GM21515 (cell line): ENCODE results near the gene ANKRD60.

Experiments used
- ATAC-seq: cut with Tn5 transposase; IDR thresholded peaks from one replicate; pipeline ENCODE4 v1.9.1; 2021; ENCODE audit not compliant: unreplicated experiment

The ANKRD60 gene

GRCh38 chr20:58245181-58245891 is 16.9 kb upstream of the ANKRD60 start:
- ATAC-seq = no peak

GRCh38 chr20:58244517-58245030 is 16.1 kb upstream of the ANKRD60 start:
- no peak for ATAC-seq

DNA sequence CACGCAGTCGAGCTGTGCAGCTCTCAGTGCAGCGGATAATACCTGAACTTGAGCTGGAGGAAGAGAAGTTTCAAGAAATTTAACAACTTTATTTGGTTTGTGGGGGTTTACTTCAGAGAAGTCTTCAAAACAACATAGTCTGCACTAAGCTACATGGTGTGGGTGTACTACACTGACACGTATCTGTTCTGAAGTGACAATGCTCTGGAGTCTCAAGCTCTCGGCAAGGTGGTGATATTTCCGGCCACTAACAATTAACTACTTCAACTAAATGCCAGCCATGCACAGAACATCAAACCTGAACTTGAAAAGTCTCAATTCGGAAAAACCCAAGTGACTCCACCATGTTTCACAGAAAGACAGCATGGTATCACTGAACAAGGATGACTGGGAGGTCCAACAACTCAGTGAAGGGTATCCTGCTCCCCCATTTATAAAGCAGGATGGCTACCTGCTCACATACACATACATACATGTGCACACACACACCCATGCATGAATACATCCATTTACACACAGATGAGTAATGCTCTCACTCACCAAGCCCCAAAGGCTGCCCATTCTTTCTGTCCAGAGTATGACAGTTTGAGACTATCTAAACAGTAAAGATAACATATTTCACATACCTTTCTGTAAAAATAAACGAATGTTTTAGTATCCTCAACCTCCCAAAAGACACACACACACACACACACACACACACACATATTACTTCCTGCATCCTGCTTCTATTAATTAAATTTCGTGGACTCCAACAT is 15.4 kb upstream of the ANKRD60 start:
- ATAC-seq = no peak

DNA sequence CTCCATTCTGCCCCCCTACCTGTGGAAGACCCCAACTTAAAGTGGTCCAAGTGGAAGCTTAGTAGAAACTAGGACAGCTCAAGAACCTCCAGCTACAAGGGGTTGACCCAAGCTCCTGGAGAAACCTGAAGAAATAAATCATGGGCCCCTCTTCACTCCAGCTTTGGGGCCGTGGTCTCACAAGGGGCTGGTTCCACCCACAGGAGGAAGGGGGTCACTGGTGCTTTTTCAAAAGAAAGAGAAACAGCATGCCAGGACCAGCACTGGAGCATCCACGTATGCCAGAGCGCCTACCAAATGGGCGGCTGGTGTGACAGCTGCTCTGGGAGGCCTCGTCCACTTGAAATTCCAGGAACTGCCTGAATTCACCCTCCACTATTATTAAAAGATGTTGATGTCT is 14.4 kb upstream of the ANKRD60 start:
- no peak for ATAC-seq

DNA sequence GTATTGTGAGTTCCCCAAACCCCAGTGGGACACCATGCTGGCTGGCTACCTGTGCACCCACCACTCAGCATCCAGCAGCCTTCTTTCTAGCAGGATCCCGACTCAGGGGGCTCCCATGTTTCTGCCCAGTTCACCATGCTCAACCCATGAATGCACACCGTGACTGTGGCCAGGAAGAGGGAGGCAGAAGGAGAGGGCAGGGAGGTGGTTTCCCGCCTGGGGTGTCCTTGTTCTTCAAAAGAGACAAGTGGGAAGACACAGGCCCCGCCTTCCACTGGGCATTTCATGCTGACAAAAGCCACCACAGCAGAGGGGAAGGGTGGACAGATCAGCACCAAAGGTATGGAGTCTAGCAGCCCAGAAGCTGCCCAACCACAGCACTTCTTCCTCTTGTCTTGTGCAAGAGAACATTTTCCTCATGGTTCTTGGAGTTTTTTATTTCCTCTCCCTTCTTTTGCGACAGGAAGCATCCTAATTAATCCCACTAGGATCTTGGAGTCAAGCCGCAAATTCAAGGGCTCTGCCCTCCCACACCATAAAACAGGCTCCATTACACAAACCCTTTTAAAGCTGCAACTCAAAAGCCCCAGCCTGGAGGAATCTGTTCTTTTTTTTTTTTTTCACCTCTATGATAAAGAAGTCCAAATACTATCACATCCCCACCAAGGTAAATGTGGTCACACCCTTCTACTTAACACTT is 13.5 kb upstream of the ANKRD60 start:
- ATAC-seq = no peak

DNA sequence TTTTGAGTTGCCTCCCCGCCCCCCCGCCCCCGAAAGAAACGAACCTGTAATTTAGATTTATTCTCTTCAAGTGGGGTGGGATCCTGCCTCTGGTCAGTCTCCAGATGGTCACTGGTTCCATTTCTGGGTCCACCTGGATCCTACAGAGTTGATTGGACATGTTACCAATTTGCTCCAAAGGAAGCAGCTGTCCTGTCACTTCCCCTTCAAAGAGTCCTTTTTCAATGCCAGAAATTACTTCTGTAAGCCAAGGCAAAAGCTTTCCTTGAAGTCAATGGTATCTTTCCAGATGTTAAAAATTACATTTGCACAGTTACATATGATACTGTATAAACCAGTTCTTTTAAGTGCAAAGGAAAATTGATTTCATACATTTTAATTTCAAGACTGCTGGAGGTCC is 12.0 kb upstream of the ANKRD60 start:
- ATAC-seq = no peak

DNA sequence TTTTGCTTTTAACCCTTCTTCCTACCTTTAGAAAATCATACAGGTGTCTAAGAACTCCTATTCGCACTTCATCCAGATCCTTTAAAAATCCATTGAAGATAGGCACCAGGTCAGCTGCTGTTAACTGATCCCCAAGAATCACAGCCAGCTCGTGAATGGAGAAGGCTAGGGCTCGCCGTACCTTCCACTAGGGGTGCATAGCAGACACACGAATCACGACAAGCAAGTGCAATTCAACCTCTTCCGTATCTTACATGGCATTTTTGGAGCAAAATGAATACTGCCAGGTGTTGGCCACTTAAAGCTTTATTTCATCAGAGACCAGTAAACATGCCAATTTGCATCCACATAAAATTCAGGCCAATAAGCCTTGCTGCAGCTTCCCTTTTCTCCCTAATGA is 10.8 kb upstream of the ANKRD60 start:
- no peak for ATAC-seq

DNA sequence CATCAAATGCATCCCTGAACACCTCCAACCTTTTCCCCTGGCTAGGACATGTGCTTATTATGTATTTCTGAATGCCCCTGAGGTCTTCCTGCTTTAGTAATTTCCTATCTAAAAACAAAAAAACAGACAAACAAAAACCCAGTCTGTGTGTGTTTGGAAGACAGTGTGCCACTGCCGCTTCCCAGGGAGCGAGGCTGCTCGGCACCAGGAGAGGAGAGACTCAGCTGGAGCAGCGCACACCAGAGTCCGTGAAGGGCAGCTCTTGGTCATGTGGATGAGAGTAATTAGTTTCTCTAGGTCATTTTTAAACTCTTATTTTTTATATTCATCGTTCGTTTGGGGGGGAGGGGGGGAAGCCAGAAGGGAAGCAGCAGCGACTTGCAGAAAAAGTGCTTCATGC is 10.0 kb upstream of the ANKRD60 start:
- ATAC-seq = no peak

DNA sequence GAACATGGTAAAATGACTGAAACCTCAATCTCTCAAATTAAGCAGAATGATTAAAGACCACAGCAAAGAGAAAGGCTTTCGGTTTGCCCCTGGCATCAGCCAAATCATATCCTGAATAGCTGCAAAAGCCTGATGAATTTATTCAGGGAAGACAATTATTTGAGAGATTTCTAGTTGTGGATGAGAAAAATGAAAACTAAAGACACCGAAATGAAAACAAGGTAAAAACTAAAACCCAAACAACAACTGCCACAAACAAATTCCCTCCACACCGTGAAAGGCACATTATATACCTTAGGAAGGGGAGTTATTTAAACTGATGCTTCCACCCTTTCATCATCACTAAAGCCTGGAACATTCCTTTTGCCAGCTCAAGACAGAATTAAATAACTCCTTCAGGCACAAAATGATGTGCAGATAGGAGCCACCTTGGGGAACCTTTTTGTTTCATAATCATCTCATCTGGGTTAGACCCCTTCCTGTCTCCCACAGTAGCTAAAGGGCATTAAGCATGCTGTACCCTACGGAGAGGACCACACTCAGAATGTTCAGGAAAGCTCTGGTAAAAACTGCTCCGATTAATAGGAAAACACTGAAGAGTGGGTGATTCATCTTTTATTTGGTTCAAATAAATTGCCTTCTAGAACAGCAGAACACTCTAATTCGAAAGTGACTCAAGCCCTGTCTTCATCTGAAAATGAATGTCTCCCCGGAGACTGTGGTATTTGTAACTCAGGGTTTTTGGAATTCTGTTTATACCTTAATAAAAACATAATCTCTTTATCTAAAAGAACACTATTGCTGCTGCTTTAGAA is 9.1 kb upstream of the ANKRD60 start:
- ATAC-seq = no peak

GRCh38 chr20:58236612-58237317 is 8.3 kb upstream of the ANKRD60 start:
- ATAC-seq = peak; percentile 68

- no peak for ATAC-seq
Observed at GRCh38 chr20:58235010-58235409, 6.6 kb upstream of the ANKRD60 start.

GRCh38 chr20:58233881-58234528 is 5.6 kb upstream of the ANKRD60 start:
- no peak for ATAC-seq

DNA sequence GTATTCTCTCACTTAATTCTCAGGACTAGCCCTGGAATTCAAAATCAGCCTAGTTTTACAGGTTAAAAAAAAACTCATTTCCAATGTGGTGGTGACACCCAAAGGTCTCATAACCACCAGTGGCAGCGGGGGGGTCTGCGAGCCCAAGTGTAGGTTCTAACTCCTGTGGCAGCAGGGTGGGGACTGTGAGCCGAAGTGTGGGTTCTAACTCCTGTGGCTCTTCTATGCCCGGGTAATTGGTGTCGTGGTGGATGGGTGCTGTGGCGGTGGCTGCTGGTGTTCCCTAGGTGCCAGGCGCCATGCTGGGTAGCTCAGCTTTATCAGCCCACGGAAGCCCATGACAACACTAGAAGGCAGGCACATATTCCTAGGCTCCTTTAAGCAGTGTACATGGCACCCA is 4.9 kb upstream of the ANKRD60 start:
- ATAC-seq = no peak

DNA sequence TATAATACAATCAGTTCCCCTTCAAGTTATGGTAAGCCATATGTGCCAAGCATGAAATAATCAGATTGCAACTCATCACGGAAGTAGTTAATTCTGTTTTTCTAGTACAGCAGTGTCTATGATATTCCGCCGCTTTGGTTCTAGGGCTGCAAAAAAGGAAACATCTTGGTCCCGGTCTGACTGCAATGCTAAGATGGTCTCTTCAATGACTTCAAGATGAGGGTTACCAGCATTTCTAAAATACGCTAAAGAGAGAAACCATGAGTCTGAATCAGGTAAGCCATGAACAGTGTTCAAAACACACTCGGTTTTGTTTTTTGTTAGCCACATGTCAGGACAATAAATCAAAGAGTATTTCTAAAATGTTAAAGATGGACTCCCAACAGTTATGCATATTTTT is 3.2 kb upstream of the ANKRD60 start:
- no peak for ATAC-seq

DNA sequence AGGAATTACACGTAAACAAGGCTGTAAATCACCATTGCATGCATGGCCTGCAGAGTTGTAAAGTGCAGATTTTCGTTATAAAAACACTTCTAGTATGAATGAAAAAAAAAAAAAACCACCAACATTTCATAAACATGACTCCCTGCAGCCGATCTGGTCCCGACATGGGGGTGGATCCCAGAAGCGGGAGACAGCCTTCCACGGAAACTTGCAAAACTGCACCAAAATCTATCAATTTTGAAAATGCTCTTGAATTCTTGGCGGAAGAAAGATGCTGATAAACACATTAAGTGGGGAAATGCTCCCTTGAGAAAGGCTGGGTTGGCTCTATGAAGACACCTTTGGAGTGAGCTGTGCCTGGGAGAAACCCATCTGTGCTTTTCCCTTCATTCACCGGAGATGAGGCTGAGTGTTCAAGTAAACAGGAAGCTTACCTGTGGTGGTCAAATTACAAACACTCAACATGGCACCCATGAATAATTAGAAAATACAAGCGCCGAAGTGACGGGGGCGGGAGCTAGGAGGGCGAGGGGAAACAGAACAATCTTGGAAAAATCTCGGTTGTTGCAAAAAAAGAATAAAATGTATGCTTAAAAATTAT is 845 bp upstream of the ANKRD60 start:
- no peak for ATAC-seq

- no peak for ATAC-seq
Observed at GRCh38 chr20:58228103-58228483, 360 bp downstream of the ANKRD60 start.

DNA sequence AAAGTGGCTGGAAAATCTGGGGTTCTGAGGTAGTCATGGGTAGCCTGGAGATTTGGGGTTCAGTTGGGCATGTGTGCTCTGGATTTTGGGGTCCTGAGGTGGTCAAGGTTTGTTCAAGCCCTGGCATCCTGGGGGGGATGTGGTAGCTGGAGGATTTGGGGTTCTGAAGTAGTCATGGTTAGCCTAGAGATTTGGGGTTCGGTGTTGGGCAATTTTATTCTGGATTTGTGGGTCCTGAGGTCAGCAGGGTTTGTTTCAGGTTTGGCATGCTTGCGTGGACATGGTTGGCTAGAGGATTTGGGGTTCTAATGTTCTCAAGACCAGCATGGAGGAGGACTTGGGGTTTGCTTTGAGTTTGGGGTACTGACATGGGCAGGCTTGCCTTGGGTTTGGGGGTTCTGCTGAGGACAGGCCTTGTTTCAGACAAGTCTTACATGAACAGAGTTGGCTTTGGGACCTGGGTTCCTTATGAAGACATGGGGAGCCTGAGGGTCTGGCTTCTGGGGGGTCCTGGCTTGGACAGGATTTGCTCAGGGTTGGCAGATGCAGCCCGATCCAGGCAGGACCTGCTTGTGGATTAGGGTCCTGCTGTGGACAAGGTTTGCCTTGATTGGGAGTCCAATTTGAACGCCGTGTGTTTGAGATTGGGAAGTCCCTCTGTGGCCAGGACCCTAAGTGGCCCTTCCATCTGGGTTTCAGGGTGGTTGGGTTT is 906 bp downstream of the ANKRD60 start:
- ATAC-seq = no peak

GRCh38 chr20:58225452-58226200 is 2.8 kb downstream of the ANKRD60 start:
- ATAC-seq = no peak
